ENCODE data around the gene TTF2.

TTF2 gene

DNA sequence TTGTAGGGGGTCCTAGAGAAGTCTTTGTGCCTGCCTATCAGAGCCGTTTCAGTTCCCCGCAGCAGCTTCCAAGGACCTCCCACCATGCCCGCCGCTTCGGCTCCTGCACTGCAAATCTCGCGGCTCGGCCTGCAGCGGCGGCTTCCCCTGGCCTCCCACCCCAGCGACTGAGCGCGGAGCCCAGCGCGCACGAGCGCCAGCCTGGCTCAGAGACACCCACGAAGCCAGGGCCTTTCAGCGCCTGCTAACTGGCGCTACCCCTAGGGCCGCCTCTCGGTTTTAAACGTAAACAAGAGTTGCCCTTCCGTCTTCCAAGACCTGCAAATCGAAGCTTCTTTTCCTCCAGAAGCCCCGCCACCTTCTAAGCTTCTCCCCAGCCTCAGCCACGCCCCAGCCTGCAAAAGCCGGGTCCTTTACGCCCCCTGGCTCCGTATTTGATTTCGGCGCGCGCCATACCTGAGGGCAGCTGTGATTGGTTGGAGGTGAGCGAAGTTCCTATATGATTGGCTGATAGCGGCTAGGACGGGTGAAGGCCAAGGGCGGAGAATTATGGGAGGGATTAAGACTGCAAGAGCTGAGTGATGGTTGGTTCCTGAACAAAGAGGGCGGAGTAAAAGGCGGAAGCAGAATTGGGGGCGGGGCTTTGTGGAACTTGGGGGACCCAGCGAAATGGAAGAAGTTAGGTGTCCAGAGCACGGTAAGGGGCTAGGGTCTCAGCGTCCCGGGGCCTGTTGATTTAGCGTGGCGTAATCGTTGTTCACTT is at the start of gene TTF2:
Gene TTF2, plus strand, starts transcription at position 649 of the 763 bp plus-strand sequence. Its CDS starts 21 bp downstream, at position 670.
- H3K36me3 ChIP-seq (ENCODE audit: insufficient read depth, low read length): no peaks in the 10 kb centered on the region

GRCh38 chr1:117011334-117011733 is 48.8 kb upstream of the TTF2 start:
- Histone ChIP-seq H3K36me3 (ENCODE audit: insufficient read depth, low read length) (no peaks in the 10 kb centered on the region), H3K4me3 (ENCODE audit: low read depth, low read length) (no peak overlapping the region), H2AFZ (ENCODE audit: low read length, unreplicated experiment) (no peak overlapping the region), H3K27ac (ENCODE audit: low read depth, low read length) (no peak overlapping the region), H3K27me3 (ENCODE audit: insufficient read depth, low read length) (no peaks in the 10 kb centered on the region), H3K4me1 (ENCODE audit: control insufficient read depth, insufficient read depth, low read length, unreplicated experiment) (peaks cover 43% of the 10 kb centered on the region), H3K79me2 (ENCODE audit: control insufficient read depth, insufficient read depth, low read length, unreplicated experiment) (no peaks in the 10 kb centered on the region)

More for the DNA sequence above, at the start of gene TTF2:
- Histone ChIP-seq H3K27ac (ENCODE audit: low read depth, low read length) (peak within 1 kb of the TSS; percentile 64), H3K4me3 (ENCODE audit: low read depth, low read length) (peak within 1 kb of the TSS; percentile 88), H2AFZ (ENCODE audit: low read length, unreplicated experiment) (peak within 1 kb of the TSS; percentile 93), H3K79me2 (ENCODE audit: control insufficient read depth, insufficient read depth, low read length, unreplicated experiment) (peaks cover 6% of the 10 kb centered on the region), H3K27me3 (ENCODE audit: insufficient read depth, low read length) (no peaks in the 10 kb centered on the region), H3K4me1 (ENCODE audit: control insufficient read depth, insufficient read depth, low read length, unreplicated experiment) (peaks cover 30% of the 10 kb centered on the region)

DNA sequence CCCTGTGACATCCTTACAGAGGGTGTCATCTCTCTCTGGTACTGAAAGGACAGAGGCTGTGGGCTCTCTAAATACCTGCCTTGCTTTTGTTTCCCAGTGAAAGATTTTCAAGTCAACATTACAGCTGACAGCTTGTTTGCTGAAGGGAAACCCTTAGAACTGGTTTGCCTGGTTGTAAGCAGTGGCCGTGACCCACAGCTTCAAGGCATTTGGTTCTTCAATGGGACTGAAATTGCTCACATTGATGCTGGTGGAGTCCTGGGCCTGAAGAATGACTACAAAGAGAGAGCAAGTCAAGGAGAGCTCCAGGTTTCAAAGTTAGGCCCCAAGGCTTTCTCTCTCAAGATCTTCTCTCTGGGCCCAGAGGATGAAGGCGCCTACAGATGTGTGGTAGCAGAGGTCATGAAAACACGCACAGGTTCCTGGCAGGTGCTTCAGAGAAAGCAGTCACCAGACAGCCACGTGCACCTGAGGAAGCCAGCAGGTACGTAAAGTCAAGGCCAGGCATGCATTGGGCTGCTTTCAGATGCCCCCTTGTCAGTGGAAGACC is 46.7 kb upstream of the TTF2 start:
- Histone ChIP-seq H3K4me3 (ENCODE audit: low read depth, low read length) (no peak overlapping the region), H3K27me3 (ENCODE audit: insufficient read depth, low read length) (no peaks in the 10 kb centered on the region), H3K4me1 (ENCODE audit: control insufficient read depth, insufficient read depth, low read length, unreplicated experiment) (peaks cover 33% of the 10 kb centered on the region), H3K36me3 (ENCODE audit: insufficient read depth, low read length) (no peaks in the 10 kb centered on the region), H3K79me2 (ENCODE audit: control insufficient read depth, insufficient read depth, low read length, unreplicated experiment) (no peaks in the 10 kb centered on the region), H3K27ac (ENCODE audit: low read depth, low read length) (no peak overlapping the region), H2AFZ (ENCODE audit: low read length, unreplicated experiment) (no peak overlapping the region)

DNA sequence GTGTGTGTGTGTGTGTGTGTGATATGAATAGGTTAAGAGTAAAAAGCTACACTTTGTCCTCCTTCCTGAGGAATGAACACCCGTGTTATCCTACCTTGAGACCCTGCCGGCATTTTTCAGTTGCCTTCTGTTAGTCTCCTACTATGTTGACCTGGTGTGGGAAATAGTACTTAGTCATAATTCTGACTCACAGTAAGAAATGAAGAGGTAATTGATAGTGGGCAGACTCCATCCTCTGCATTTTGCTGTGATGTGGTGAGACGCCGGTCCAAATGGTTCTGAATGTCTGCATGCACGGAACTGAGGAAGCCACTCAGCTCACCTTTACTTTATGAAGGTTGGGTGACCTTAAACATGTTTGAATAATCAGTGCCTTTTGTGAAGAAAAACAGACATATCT is 45.9 kb upstream of the TTF2 start:
- Histone ChIP-seq H3K4me1 (ENCODE audit: control insufficient read depth, insufficient read depth, low read length, unreplicated experiment) (peaks cover 25% of the 10 kb centered on the region), H3K27me3 (ENCODE audit: insufficient read depth, low read length) (no peaks in the 10 kb centered on the region), H3K27ac (ENCODE audit: low read depth, low read length) (no peak overlapping the region), H2AFZ (ENCODE audit: low read length, unreplicated experiment) (no peak overlapping the region), H3K36me3 (ENCODE audit: insufficient read depth, low read length) (no peaks in the 10 kb centered on the region), H3K79me2 (ENCODE audit: control insufficient read depth, insufficient read depth, low read length, unreplicated experiment) (no peaks in the 10 kb centered on the region), H3K4me3 (ENCODE audit: low read depth, low read length) (no peak overlapping the region)

DNA sequence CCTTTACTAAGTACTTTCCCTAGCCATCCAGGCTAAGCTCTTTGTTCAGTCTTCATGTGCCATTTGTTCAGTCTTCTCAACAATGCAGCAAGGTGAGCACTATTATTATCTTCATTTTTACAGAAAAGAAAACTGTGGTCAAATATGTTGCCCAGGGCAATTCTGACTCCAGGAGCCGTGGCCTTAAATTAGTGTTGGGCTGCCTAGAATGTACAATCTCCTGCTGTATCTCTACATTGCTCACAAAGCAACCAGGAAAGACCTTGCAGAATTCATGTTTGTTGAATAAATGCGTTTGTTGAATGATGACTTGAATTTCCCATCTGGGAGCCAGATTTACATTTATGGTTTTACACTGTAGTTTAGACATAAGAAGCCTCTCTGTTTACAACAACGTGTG is 44.4 kb upstream of the TTF2 start:
- H3K27me3 ChIP-seq (ENCODE audit: insufficient read depth, low read length): no peaks in the 10 kb centered on the region
- H3K4me3 ChIP-seq (ENCODE audit: low read depth, low read length): no peak overlapping the region
- no peaks in the 10 kb centered on the region for H3K36me3 ChIP-seq (ENCODE audit: insufficient read depth, low read length)
- no peak overlapping the region for H2AFZ ChIP-seq (ENCODE audit: low read length, unreplicated experiment)
- peaks cover 21% of the 10 kb centered on the region for H3K4me1 ChIP-seq (ENCODE audit: control insufficient read depth, insufficient read depth, low read length, unreplicated experiment)
- H3K79me2 ChIP-seq (ENCODE audit: control insufficient read depth, insufficient read depth, low read length, unreplicated experiment): no peaks in the 10 kb centered on the region
- H3K27ac ChIP-seq (ENCODE audit: low read depth, low read length): no peak overlapping the region

DNA sequence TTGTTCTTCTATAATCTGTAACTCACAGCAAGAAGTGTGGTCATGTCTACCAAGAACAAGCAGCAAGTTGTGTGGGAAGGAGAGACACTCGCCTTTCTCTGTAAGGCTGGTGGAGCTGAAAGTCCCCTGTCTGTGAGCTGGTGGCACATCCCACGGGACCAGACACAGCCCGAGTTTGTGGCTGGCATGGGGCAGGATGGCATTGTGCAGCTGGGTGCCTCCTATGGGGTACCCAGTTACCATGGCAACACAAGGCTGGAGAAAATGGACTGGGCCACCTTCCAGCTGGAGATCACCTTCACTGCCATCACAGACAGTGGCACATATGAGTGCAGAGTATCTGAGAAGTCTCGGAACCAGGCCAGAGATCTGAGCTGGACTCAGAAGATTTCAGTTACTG is 43.1 kb upstream of the TTF2 start:
- H3K4me1 ChIP-seq (ENCODE audit: control insufficient read depth, insufficient read depth, low read length, unreplicated experiment): peaks cover 21% of the 10 kb centered on the region
- no peaks in the 10 kb centered on the region for H3K27me3 ChIP-seq (ENCODE audit: insufficient read depth, low read length)
- no peak overlapping the region for H3K4me3 ChIP-seq (ENCODE audit: low read depth, low read length)
- no peaks in the 10 kb centered on the region for H3K36me3 ChIP-seq (ENCODE audit: insufficient read depth, low read length)
- H2AFZ ChIP-seq (ENCODE audit: low read length, unreplicated experiment): no peak overlapping the region
- H3K79me2 ChIP-seq (ENCODE audit: control insufficient read depth, insufficient read depth, low read length, unreplicated experiment): no peaks in the 10 kb centered on the region
- H3K27ac ChIP-seq (ENCODE audit: low read depth, low read length): no peak overlapping the region

- no peaks in the 10 kb centered on the region for H3K36me3 ChIP-seq (ENCODE audit: insufficient read depth, low read length)
- no peaks in the 10 kb centered on the region for H3K27me3 ChIP-seq (ENCODE audit: insufficient read depth, low read length)
- no peak overlapping the region for H3K27ac ChIP-seq (ENCODE audit: low read depth, low read length)
- H2AFZ ChIP-seq (ENCODE audit: low read length, unreplicated experiment): no peak overlapping the region
- H3K4me1 ChIP-seq (ENCODE audit: control insufficient read depth, insufficient read depth, low read length, unreplicated experiment): peaks cover 21% of the 10 kb centered on the region
- no peak overlapping the region for H3K4me3 ChIP-seq (ENCODE audit: low read depth, low read length)
- no peaks in the 10 kb centered on the region for H3K79me2 ChIP-seq (ENCODE audit: control insufficient read depth, insufficient read depth, low read length, unreplicated experiment)
Measured at GRCh38 chr1:117017648-117018047, 42.5 kb upstream of the TTF2 start.

DNA sequence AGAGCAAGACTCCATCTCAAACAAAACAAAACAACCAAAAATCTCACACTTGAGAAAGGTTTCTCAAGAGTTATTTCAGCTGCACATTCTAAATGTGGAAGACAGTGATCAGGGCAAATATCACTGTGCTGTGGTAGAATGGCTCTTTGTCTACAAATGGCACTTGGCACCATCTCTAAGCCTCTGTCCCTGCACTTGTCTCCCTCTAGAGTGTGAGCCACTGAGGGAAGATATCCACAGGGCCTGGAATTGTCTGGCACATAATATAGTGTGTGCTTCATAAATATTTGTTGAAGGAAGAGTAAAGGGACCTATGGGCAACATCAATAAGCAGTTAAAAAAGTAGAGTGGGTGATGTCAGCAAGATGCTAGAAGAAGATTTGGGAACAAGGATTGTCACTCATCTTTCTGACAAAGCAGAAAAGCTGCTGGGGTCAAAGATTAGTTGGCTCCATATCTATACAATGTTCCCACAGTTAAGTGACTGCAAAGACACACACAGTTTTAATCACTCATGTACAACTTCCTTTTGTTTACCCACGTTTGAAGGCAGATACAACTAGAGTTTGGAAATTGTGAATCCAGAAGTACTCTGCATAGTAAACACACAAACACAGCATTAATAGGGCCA is 39.5 kb upstream of the TTF2 start:
- Histone ChIP-seq H3K4me3 (ENCODE audit: low read depth, low read length) (no peak overlapping the region), H3K27ac (ENCODE audit: low read depth, low read length) (no peak overlapping the region), H3K4me1 (ENCODE audit: control insufficient read depth, insufficient read depth, low read length, unreplicated experiment) (peaks cover under 1% of the 10 kb centered on the region), H2AFZ (ENCODE audit: low read length, unreplicated experiment) (no peak overlapping the region), H3K27me3 (ENCODE audit: insufficient read depth, low read length) (no peaks in the 10 kb centered on the region), H3K36me3 (ENCODE audit: insufficient read depth, low read length) (no peaks in the 10 kb centered on the region), H3K79me2 (ENCODE audit: control insufficient read depth, insufficient read depth, low read length, unreplicated experiment) (no peaks in the 10 kb centered on the region)

GRCh38 chr1:117022114-117022513 is 38.0 kb upstream of the TTF2 start:
- Histone ChIP-seq H3K4me1 (ENCODE audit: control insufficient read depth, insufficient read depth, low read length, unreplicated experiment) (peaks cover 12% of the 10 kb centered on the region), H3K36me3 (ENCODE audit: insufficient read depth, low read length) (no peaks in the 10 kb centered on the region)

DNA sequence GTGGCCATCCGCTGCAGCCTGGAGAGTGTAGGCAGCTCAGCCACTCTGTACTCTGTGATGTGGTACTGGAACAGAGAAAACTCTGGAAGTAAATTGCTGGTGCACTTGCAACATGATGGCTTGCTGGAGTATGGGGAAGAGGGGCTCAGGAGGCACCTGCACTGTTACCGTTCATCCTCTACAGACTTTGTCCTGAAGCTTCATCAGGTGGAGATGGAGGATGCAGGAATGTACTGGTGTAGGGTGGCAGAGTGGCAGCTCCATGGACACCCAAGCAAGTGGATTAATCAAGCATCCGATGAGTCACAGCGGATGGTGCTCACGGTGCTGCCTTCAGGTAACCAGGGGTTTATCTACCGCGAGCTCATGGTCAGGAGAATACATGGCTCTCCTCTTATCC is 34.6 kb upstream of the TTF2 start:
- no peaks in the 10 kb centered on the region for H3K79me2 ChIP-seq (ENCODE audit: control insufficient read depth, insufficient read depth, low read length, unreplicated experiment)
- H3K27ac ChIP-seq (ENCODE audit: low read depth, low read length): no peak overlapping the region
- H3K36me3 ChIP-seq (ENCODE audit: insufficient read depth, low read length): no peaks in the 10 kb centered on the region
- H3K4me1 ChIP-seq (ENCODE audit: control insufficient read depth, insufficient read depth, low read length, unreplicated experiment): peaks cover 12% of the 10 kb centered on the region
- H3K27me3 ChIP-seq (ENCODE audit: insufficient read depth, low read length): no peaks in the 10 kb centered on the region
- no peak overlapping the region for H2AFZ ChIP-seq (ENCODE audit: low read length, unreplicated experiment)
- H3K4me3 ChIP-seq (ENCODE audit: low read depth, low read length): no peak overlapping the region

More at GRCh38 chr1:117022114-117022513, 38.0 kb upstream of the TTF2 start:
- Histone ChIP-seq H2AFZ (ENCODE audit: low read length, unreplicated experiment) (no peak overlapping the region), H3K79me2 (ENCODE audit: control insufficient read depth, insufficient read depth, low read length, unreplicated experiment) (no peaks in the 10 kb centered on the region), H3K27ac (ENCODE audit: low read depth, low read length) (no peak overlapping the region), H3K4me3 (ENCODE audit: low read depth, low read length) (no peak overlapping the region), H3K27me3 (ENCODE audit: insufficient read depth, low read length) (no peaks in the 10 kb centered on the region)

- peak overlapping the region; percentile 37; the same call in 1 of the 2 replicates for H3K27ac ChIP-seq (ENCODE audit: low read depth, low read length)
Measured at GRCh38 chr1:117026361-117026760, 33.8 kb upstream of the TTF2 start.

More at GRCh38 chr1:117026361-117026760, 33.8 kb upstream of the TTF2 start:
- no peak overlapping the region for H3K4me3 ChIP-seq (ENCODE audit: low read depth, low read length)
- H2AFZ ChIP-seq (ENCODE audit: low read length, unreplicated experiment): peak overlapping the region; percentile 76
- H3K4me1 ChIP-seq (ENCODE audit: control insufficient read depth, insufficient read depth, low read length, unreplicated experiment): peaks cover 12% of the 10 kb centered on the region
- H3K79me2 ChIP-seq (ENCODE audit: control insufficient read depth, insufficient read depth, low read length, unreplicated experiment): no peaks in the 10 kb centered on the region
- H3K27me3 ChIP-seq (ENCODE audit: insufficient read depth, low read length): no peaks in the 10 kb centered on the region
- H3K36me3 ChIP-seq (ENCODE audit: insufficient read depth, low read length): no peaks in the 10 kb centered on the region

Measured in ACC112 (cell line).